MM.1S (cell line): Measurements from ENCODE around the gene SMIM13.

Experiments
- CTCF ChIP-seq: fragments of 300-600 bp; sonication (generic); IDR thresholded peaks from 2 replicates; pipeline ENCODE4 v1.5.1; 2016; ENCODE audit warnings: antibody characterized with exemption, low read length, mixed read lengths
- EZH2phosphoT487 ChIP-seq: fragments of 300-600 bp; sonication (generic); IDR thresholded peaks from 2 replicates; pipeline ENCODE4 v1.6.1; 2018; ENCODE audit warnings: antibody characterized with exemption, low read length

GRCh38 chr6:11121851-11122250 is 28.2 kb downstream of the SMIM13 start:
- TF ChIP-seq CTCF (no peak), EZH2phosphoT487 (no peak)
